ENCODE data around the gene CALCOCO1.
"Not testable (repeated sequence)": the region's sequence is repeated elsewhere in the genome, so short reads cannot be mapped to it uniquely, and the experiment has no call there.

CALCOCO1 gene

GRCh38 chr12:53765891-53766290, 38.6 kb upstream of the CALCOCO1 start:
- peaks cover 43% of the 10 kb centered on the region for H3K27me3 ChIP-seq (ENCODE audit: insufficient read depth, poor library complexity, severe bottlenecking)
- TF ChIP-seq GABPA (IDR thresholded peaks at IDR 0.05; ENCODE audit: low read depth): no peak
- TF ChIP-seq, protein P1, sequence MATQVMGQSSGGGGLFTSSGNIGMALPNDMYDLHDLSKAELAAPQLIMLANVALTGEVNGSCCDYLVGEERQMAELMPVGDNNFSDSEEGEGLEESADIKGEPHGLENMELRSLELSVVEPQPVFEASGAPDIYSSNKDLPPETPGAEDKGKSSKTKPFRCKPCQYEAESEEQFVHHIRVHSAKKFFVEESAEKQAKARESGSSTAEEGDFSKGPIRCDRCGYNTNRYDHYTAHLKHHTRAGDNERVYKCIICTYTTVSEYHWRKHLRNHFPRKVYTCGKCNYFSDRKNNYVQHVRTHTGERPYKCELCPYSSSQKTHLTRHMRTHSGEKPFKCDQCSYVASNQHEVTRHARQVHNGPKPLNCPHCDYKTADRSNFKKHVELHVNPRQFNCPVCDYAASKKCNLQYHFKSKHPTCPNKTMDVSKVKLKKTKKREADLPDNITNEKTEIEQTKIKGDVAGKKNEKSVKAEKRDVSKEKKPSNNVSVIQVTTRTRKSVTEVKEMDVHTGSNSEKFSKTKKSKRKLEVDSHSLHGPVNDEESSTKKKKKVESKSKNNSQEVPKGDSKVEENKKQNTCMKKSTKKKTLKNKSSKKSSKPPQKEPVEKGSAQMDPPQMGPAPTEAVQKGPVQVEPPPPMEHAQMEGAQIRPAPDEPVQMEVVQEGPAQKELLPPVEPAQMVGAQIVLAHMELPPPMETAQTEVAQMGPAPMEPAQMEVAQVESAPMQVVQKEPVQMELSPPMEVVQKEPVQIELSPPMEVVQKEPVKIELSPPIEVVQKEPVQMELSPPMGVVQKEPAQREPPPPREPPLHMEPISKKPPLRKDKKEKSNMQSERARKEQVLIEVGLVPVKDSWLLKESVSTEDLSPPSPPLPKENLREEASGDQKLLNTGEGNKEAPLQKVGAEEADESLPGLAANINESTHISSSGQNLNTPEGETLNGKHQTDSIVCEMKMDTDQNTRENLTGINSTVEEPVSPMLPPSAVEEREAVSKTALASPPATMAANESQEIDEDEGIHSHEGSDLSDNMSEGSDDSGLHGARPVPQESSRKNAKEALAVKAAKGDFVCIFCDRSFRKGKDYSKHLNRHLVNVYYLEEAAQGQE (IDR thresholded peaks at IDR 0.05; ENCODE audit: insufficient replicate concordance, low read depth): no peak
- TF ChIP-seq, protein P2, sequence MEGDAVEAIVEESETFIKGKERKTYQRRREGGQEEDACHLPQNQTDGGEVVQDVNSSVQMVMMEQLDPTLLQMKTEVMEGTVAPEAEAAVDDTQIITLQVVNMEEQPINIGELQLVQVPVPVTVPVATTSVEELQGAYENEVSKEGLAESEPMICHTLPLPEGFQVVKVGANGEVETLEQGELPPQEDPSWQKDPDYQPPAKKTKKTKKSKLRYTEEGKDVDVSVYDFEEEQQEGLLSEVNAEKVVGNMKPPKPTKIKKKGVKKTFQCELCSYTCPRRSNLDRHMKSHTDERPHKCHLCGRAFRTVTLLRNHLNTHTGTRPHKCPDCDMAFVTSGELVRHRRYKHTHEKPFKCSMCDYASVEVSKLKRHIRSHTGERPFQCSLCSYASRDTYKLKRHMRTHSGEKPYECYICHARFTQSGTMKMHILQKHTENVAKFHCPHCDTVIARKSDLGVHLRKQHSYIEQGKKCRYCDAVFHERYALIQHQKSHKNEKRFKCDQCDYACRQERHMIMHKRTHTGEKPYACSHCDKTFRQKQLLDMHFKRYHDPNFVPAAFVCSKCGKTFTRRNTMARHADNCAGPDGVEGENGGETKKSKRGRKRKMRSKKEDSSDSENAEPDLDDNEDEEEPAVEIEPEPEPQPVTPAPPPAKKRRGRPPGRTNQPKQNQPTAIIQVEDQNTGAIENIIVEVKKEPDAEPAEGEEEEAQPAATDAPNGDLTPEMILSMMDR (IDR thresholded peaks at IDR 0.05; ENCODE audit: insufficient read depth, low read length): no peak
- no peak for TF ChIP-seq SPI1 (IDR thresholded peaks at IDR 0.05; ENCODE audit: borderline replicate concordance, low read depth)
- no peak for TF ChIP-seq POLR2AphosphoS5 (IDR thresholded peaks at IDR 0.05; ENCODE audit: low read depth)
- no peak for DNase-seq (ENCODE audit: low read depth in 1 of 2, low spot score in 1 of 2)
- H3K27ac ChIP-seq (replicated peaks): no peak overlapping the region
- H3K4me3 ChIP-seq (replicated peaks; ENCODE audit: insufficient read depth, low read length): no peak overlapping the region

DNA sequence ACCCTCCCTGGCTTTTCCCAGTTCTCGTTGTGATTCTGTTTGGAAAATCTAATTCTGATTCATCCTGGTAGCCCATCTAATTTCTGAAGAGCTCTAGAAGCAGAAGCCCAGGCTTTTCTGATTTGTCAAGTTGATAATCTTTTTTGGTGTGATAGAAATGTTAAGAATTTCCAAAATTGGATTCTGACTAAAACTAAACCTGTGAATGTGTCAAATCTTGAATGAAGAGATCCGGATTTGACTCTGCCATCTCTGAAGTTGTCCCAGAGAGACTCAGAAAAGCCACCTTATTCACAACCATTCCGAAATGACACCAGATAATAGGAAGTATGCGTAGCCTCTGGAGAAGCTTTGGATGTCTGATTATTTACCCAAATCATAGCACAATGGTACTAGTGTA, 37.4 kb upstream of the CALCOCO1 start:
- Histone ChIP-seq H3K27me3 (ENCODE audit: insufficient read depth, poor library complexity, severe bottlenecking) (peaks cover 38% of the 10 kb centered on the region), H3K4me3 (replicated peaks; ENCODE audit: insufficient read depth, low read length) (no peak overlapping the region), H3K27ac (replicated peaks) (no peak overlapping the region)
- no peak for DNase-seq (ENCODE audit: low read depth in 1 of 2, low spot score in 1 of 2)
- TF ChIP-seq, protein P1 (IDR thresholded peaks at IDR 0.05; ENCODE audit: insufficient replicate concordance, low read depth): no peak
- no peak for TF ChIP-seq GABPA (IDR thresholded peaks at IDR 0.05; ENCODE audit: low read depth)
- TF ChIP-seq, protein P2 (IDR thresholded peaks at IDR 0.05; ENCODE audit: insufficient read depth, low read length): no peak
- TF ChIP-seq POLR2AphosphoS5 (IDR thresholded peaks at IDR 0.05; ENCODE audit: low read depth): no peak
- no peak for TF ChIP-seq SPI1 (IDR thresholded peaks at IDR 0.05; ENCODE audit: borderline replicate concordance, low read depth)

DNA sequence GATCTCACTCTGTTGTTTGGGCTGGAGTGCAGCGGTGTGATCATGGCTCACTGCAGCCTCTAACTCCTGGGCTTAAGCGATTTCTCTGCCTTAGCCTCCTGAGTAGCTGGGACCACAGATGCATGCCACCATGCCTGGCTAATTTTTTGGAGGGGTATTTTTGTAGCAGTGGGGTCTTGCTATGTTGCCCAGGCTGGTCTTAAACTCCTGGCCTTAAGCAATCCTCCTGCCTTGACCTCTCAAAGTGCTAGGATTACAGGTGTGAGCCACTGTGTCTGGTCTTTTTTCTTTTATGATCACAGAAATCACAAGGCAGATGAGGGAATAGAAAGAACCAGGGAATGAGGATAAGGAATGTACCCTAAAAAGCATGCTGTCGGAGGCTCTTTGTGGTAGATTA, 35.5 kb upstream of the CALCOCO1 start:
- not testable (repeated sequence) for H3K27ac ChIP-seq (replicated peaks); DNase-seq (ENCODE audit: low read depth in 1 of 2, low spot score in 1 of 2); H3K4me3 ChIP-seq (replicated peaks; ENCODE audit: insufficient read depth, low read length)
- H3K27me3 ChIP-seq (ENCODE audit: insufficient read depth, poor library complexity, severe bottlenecking): peaks cover 29% of the 10 kb centered on the region

DNA sequence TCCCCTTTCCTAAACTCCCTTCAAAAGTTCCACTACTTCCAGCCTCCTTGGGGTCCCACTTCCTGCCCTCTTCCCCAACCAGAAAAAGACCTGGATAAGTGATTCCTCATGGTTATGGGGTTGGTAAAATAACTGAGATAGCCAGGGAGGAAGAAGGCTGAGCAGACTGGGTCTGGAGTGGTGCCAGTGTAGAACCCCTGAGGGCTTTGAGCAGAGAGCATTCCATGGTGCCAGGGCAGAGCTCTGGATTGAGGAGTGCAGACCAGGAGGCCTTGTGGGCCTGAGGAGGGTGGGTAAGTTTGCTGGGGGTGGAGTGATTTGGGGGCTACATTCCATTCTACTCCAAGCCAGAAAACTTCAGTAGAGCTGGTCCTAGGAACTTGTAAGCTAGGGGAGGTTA, 34.1 kb upstream of the CALCOCO1 start:
- TF ChIP-seq GABPA (IDR thresholded peaks at IDR 0.05; ENCODE audit: low read depth) (no peak), POLR2AphosphoS5 (IDR thresholded peaks at IDR 0.05; ENCODE audit: low read depth) (no peak), SPI1 (IDR thresholded peaks at IDR 0.05; ENCODE audit: borderline replicate concordance, low read depth) (no peak)
- TF ChIP-seq, protein P1 (IDR thresholded peaks at IDR 0.05; ENCODE audit: insufficient replicate concordance, low read depth): no peak
- TF ChIP-seq, protein P2 (IDR thresholded peaks at IDR 0.05; ENCODE audit: insufficient read depth, low read length): no peak

More for the DNA sequence above, 34.1 kb upstream of the CALCOCO1 start:
- Histone ChIP-seq H3K27me3 (ENCODE audit: insufficient read depth, poor library complexity, severe bottlenecking) (peaks cover 23% of the 10 kb centered on the region), H3K4me3 (replicated peaks; ENCODE audit: insufficient read depth, low read length) (no peak overlapping the region), H3K27ac (replicated peaks) (no peak overlapping the region)
- DNase-seq (ENCODE audit: low read depth in 1 of 2, low spot score in 1 of 2): no peak
